Endothelial cell of umbilical vein (primary cell): ENCODE results near the gene CDC16. TPM values are rescaled to one million over a fixed set of nuclear protein-coding genes. Genes with fewer than 3 reads are reported as not detected.

Experiments
- BruUV-seq: library from RNA; stranded (reverse); fragments of 400-500 nt; replicated peaks from 2 replicates; lab custom pipeline; 2021; lab: Mats Ljungman, UMichigan
- CTCF ChIA-PET: fragments of 300-600, 350-600 bp; sonication (Branson Sonifier 250); formaldehyde crosslinking; loops from one replicate; lab custom pipeline; 2021; ENCODE audit warnings: antibody characterized with exemption, inconsistent platforms; lab: Charles Lee
- POLR2A ChIA-PET: fragments of 300-600, 350-600 bp; sonication (Branson Sonifier 250); formaldehyde crosslinking; loops from one replicate; lab custom pipeline; 2021; ENCODE audit warnings: antibody characterized with exemption, inconsistent platforms; lab: Charles Lee
- DNase-seq: peaks from one replicate; pipeline ENCODE4 v3.0.0-alpha.2; 2011; ENCODE audit warnings: low read depth, low spot score
- FAIRE-seq: peaks from 2 replicates; lab custom pipeline; 2011; peaks lifted over from hg19 to GRCh38; lab: Jason Lieb, UNC
- H2AFZ ChIP-seq: 2 replicates; pipeline ENCODE4 v1.6.0; 2012; ENCODE audit warnings: low read depth, low read length, control low read depth, inconsistent platforms
- H3K27ac ChIP-seq: 2 replicates; pipeline ENCODE4 v1.5.1; 2011; ENCODE audit warnings: low read depth, mild to moderate bottlenecking, control low read depth, low read length, moderate library complexity; ENCODE audit not compliant: insufficient read depth
- H3K27me3 ChIP-seq, 2 experiments: 2 replicates each; pipeline versions ENCODE4 v1.6.0 to v1.6.1; 2011; ENCODE audit warnings: low read length in 2 of 2, mixed read lengths in 1 of 2; ENCODE audit not compliant: control insufficient read depth in 2 of 2, insufficient read depth in 2 of 2
- H3K36me3 ChIP-seq, 2 experiments: 2 replicates in 1 of 2; 3 replicates in 1 of 2; pipeline ENCODE4 v1.5.1; 2011; ENCODE audit warnings: low read length in 2 of 2, mild to moderate bottlenecking in 1 of 2, moderate library complexity in 1 of 2; ENCODE audit not compliant: control insufficient read depth in 2 of 2, insufficient read depth in 2 of 2; ENCODE audit errors: extremely low read depth in 1 of 2
- H3K4me1 ChIP-seq: 3 replicates; pipeline ENCODE4 v1.5.1; 2011; ENCODE audit warnings: mild to moderate bottlenecking, low read length; ENCODE audit not compliant: control insufficient read depth, insufficient read depth; ENCODE audit errors: extremely low read depth
- H3K4me2 ChIP-seq: 2 replicates; pipeline ENCODE4 v1.6.1; 2011; ENCODE audit warnings: low read length, control low read depth, mixed read lengths; ENCODE audit not compliant: insufficient read depth
- H3K4me3 ChIP-seq, 3 experiments: fragments of 200-600 bp in 1 of 3; sonication (generic), shearing (Covaris generic) in 1 of 3; replicated peaks in 1 of 3; 2 replicates each; pipeline ENCODE4 v1.5.1; 2011 to 2016; ENCODE audit warnings: control low read depth in 3 of 3, low read length in 3 of 3, mild to moderate bottlenecking in 2 of 3, inconsistent platforms in 1 of 3, low read depth in 1 of 3, moderate library complexity in 1 of 3; ENCODE audit not compliant: insufficient read depth in 1 of 3
- H3K79me2 ChIP-seq: 2 replicates; pipeline ENCODE4 v1.6.0; 2012; ENCODE audit warnings: low read length, inconsistent platforms; ENCODE audit not compliant: control insufficient read depth, insufficient read depth
- H3K9ac ChIP-seq: replicated peaks from 2 replicates; pipeline ENCODE3; 2011; ENCODE audit warnings: low read length, control low read depth; ENCODE audit not compliant: insufficient read depth; ENCODE audit errors: extremely low read depth
- H3K9me1 ChIP-seq: replicated peaks from 3 replicates; pipeline ENCODE4 v1.6.0; 2011; ENCODE audit warnings: mild to moderate bottlenecking, low read length; ENCODE audit not compliant: control insufficient read depth, insufficient read depth; ENCODE audit errors: extremely low read depth
- H3K9me3 ChIP-seq: replicated peaks from 2 replicates; pipeline ENCODE4 v1.5.1; 2012; ENCODE audit warnings: low read length, inconsistent platforms; ENCODE audit not compliant: control insufficient read depth, insufficient read depth
- H4K20me1 ChIP-seq: replicated peaks from 2 replicates; pipeline ENCODE3; 2011; ENCODE audit warnings: mild to moderate bottlenecking, low read length; ENCODE audit not compliant: control insufficient read depth, insufficient read depth; ENCODE audit errors: extremely low read depth
- CTCF ChIP-seq, 2 donors: IDR thresholded peaks; 1 replicate in 1 of 2; 2 replicates in 1 of 2; pipeline ENCODE4 v1.5.1; 2011; ENCODE audit warnings: low read length in 2 of 2, mild to moderate bottlenecking in 2 of 2, moderate library complexity in 2 of 2, control low read depth in 1 of 2, inconsistent platforms in 1 of 2, low read depth in 1 of 2; ENCODE audit not compliant: insufficient read depth in 1 of 2; ENCODE audit errors: extremely low read depth in 1 of 2
- EZH2 ChIP-seq: IDR thresholded peaks from 2 replicates; pipeline ENCODE4 v1.6.1; 2012; ENCODE audit warnings: borderline replicate concordance, low read depth, mild to moderate bottlenecking, moderate library complexity, low read length, inconsistent platforms; ENCODE audit not compliant: severe bottlenecking
- FOS ChIP-seq: IDR thresholded peaks from 2 replicates; pipeline ENCODE4 v1.6.1; 2011; ENCODE audit warnings: mild to moderate bottlenecking, low read length, moderate library complexity, borderline replicate concordance; ENCODE audit not compliant: insufficient read depth
- GATA2 ChIP-seq: IDR thresholded peaks from 2 replicates; pipeline ENCODE4 v1.7.0; 2011; ENCODE audit warnings: low read depth, mild to moderate bottlenecking, moderate library complexity, mixed read lengths, low read length; ENCODE audit not compliant: insufficient read length, insufficient read depth
- JUN ChIP-seq: IDR thresholded peaks from 2 replicates; pipeline ENCODE4 v1.6.1; 2011; ENCODE audit warnings: borderline replicate concordance, low read depth; ENCODE audit not compliant: insufficient read length, insufficient read depth
- MAX ChIP-seq: IDR thresholded peaks from 2 replicates; pipeline ENCODE4 v1.6.1; 2011; ENCODE audit not compliant: insufficient read depth, insufficient read length
- MYC ChIP-seq: IDR thresholded peaks from one replicate; pipeline ENCODE4 v1.6.1; 2011; ENCODE audit warnings: mild to moderate bottlenecking, low read depth, low read length
- POLR2A ChIP-seq: IDR thresholded peaks from 2 replicates; pipeline ENCODE4 v1.6.1; 2012; ENCODE audit warnings: low read depth, mild to moderate bottlenecking, control low read depth, low read length
- POLR2AphosphoS5 ChIP-seq: IDR thresholded peaks from 2 replicates; pipeline ENCODE4 v1.6.1; 2012; ENCODE audit warnings: low read depth, mild to moderate bottlenecking, control low read depth, low read length, moderate library complexity; ENCODE audit not compliant: insufficient read depth
- dilution Hi-C: fragments of 300-500 bp; cut with MboI; formaldehyde crosslinking; loops from one replicate; pipeline ENCODE4 v1.15.0; 2019; ENCODE audit warnings: low sequenced_read_pairs; ENCODE audit not compliant: extremely low pct_ligation_motif_present
- intact Hi-C: fragments of 100-400 bp; cut with micrococcal nuclease; formaldehyde crosslinking; loops from one replicate; pipeline ENCODE4 v1.10.0; 2022
- polyA plus RNA-seq, 4 experiments: library from polyadenylated mRNA; depleted of rRNA in 3 of 4; stranded (reverse) in 3 of 4; unstranded in 1 of 4; fragments of >200 nt; gene quantifications; 2 replicates each; pipeline versions ENCODE4 v1.2.1 to v1.2.3, GENCODE V29; 2011 to 2012; ENCODE audit warnings: missing spikeins in 1 of 4
- total RNA-seq: library from RNA; stranded (reverse); gene quantifications from 2 replicates; pipeline ENCODE4 v1.2.3, GENCODE V29; 2021

Gene CDC16
- total and polyA plus RNA-seq, 2 donors (not counting 3 experiments of a cell fraction or from before 2014, with no cell fraction given), result 41.6 to 83.3 TPM

GRCh38 chr13:114275304-114275703 lies 40.6 kb downstream of the CDC16 start:
- no peaks in the 10 kb centered on the region for H3K27me3 ChIP-seq
- FAIRE-seq (no peak), DNase-seq (no peak)
- H4K20me1 ChIP-seq, result no peaks in the 10 kb centered on the region
- H3K79me2 ChIP-seq, result no peaks in the 10 kb centered on the region
- ChIA-PET CTCF (no interaction called here), POLR2A (no interaction called here)
- H3K4me2 ChIP-seq, result no peak overlapping the region
- H3K4me1 ChIP-seq, result peaks cover under 1% of the 10 kb centered on the region
- no peaks in the 10 kb centered on the region for H3K9me3 ChIP-seq
- no peaks in the 10 kb centered on the region for H3K9me1 ChIP-seq
- no peak for TF ChIP-seq MAX
- TF ChIP-seq POLR2A, result no peak
- no peak for TF ChIP-seq POLR2AphosphoS5
- no peak for TF ChIP-seq FOS
- TF ChIP-seq MYC, result no peak
- TF ChIP-seq CTCF (IDR thresholded peaks at IDR 0.05; ENCODE audit: extremely low read depth in 1 of 2, insufficient read depth in 1 of 2, low read depth in 1 of 2, low read length in 2 of 2), result no peak
- TF ChIP-seq GATA2, result no peak
- TF ChIP-seq EZH2, result no peak
- no peak for TF ChIP-seq JUN
- no peak overlapping the region for H3K9ac ChIP-seq
- no peak overlapping the region for H3K4me3 ChIP-seq
- intact Hi-C loops, result no loop called here
- H2AFZ ChIP-seq, result no peak overlapping the region
- peaks cover 8 to 9% of the 10 kb centered on the region in 2 experiments for H3K36me3 ChIP-seq
- H3K27ac ChIP-seq, result no peak overlapping the region
- dilution Hi-C loops, result no loop called here
- no TSS peak for BruUV-seq
